GM21786 (cell line): ENCODE data around the gene DYNC2I2.
"Not testable (repeated sequence)": the region's sequence is repeated elsewhere in the genome, so short reads cannot be mapped to it uniquely, and the experiment has no call there.

Source experiments
- ATAC-seq: cut with Tn5 transposase; IDR thresholded peaks from one replicate; pipeline ENCODE4 v1.9.1; 2021; ENCODE audit not compliant: unreplicated experiment

Gene DYNC2I2

GRCh38 chr9:128656416-128657343, at the start of gene DYNC2I2:
DYNC2I2 (minus strand) TSS chr9:128656847; CDS start chr9:128656726, 121 bp downstream.
- ATAC-seq: peak; percentile 72

GRCh38 chr9:128706045-128706444, 49.4 kb upstream of the DYNC2I2 start:
- ATAC-seq: no peak

- no peak for ATAC-seq
Measured at GRCh38 chr9:128705051-128705965, 48.7 kb upstream of the DYNC2I2 start.

- ATAC-seq: no peak
Measured at GRCh38 chr9:128704356-128704670, 47.7 kb upstream of the DYNC2I2 start.

- no peak for ATAC-seq
Measured at GRCh38 chr9:128703616-128704355, 47.1 kb upstream of the DYNC2I2 start.

- peak; percentile 22 for ATAC-seq
Measured at GRCh38 chr9:128702949-128703615, 46.4 kb upstream of the DYNC2I2 start.

- peak; percentile 76 for ATAC-seq
Measured at GRCh38 chr9:128702445-128702948, 45.9 kb upstream of the DYNC2I2 start, which contains the start of gene PKN3. PKN3 (plus strand) TSS chr9:128702503; CDS start chr9:128702916, 413 bp downstream.

- ATAC-seq: no peak
Measured at GRCh38 chr9:128701227-128701854, 44.7 kb upstream of the DYNC2I2 start.

- not testable (repeated sequence) for ATAC-seq
Measured at GRCh38 chr9:128699096-128699795, 42.6 kb upstream of the DYNC2I2 start.

- ATAC-seq: no peak
Measured at GRCh38 chr9:128696923-128697707, 40.5 kb upstream of the DYNC2I2 start.

GRCh38 chr9:128694344-128694743, 37.7 kb upstream of the DYNC2I2 start:
- ATAC-seq: no peak

- not testable (repeated sequence) for ATAC-seq
Measured at GRCh38 chr9:128693738-128694137, 37.1 kb upstream of the DYNC2I2 start.

GRCh38 chr9:128690684-128691034, 34.0 kb upstream of the DYNC2I2 start:
- no peak for ATAC-seq

GRCh38 chr9:128689820-128690683, 33.4 kb upstream of the DYNC2I2 start:
- no peak for ATAC-seq

- no peak for ATAC-seq
Measured at GRCh38 chr9:128689293-128689774, 32.7 kb upstream of the DYNC2I2 start.

- ATAC-seq: peak; percentile 52
Measured at GRCh38 chr9:128688501-128689292, 32.0 kb upstream of the DYNC2I2 start, which contains the start of gene SET. SET (plus strand) TSS chr9:128689222; CDS start chr9:128689583, 361 bp downstream.
